Brain microvascular endothelial cell (primary cell): ENCODE results near the gene LRRC45.

ENCODE experiments used
- DNase-seq: peaks from one replicate; pipeline ENCODE4 v3.0.0-alpha.2; 2020
- H3K27ac ChIP-seq: fragments of 250-450 bp; sonication (Bioruptor Pico); 2 replicates; pipeline ENCODE4 v1.5.1; 2020; ENCODE audit warnings: mild to moderate bottlenecking, moderate library complexity
- H3K27me3 ChIP-seq: fragments of 250-450 bp; sonication (Bioruptor Pico); replicated peaks from 2 replicates; pipeline ENCODE4 v1.5.1; 2020; ENCODE audit warnings: mild to moderate bottlenecking
- H3K36me3 ChIP-seq: fragments of 250-450 bp; sonication (Bioruptor Pico); replicated peaks from 2 replicates; pipeline ENCODE4 v1.5.1; 2020; ENCODE audit warnings: mild to moderate bottlenecking
- H3K4me3 ChIP-seq: 2 replicates; pipeline ENCODE4 v1.5.1; 2011; ENCODE audit warnings: low read depth, mild to moderate bottlenecking, control low read depth, low read length, moderate library complexity
- in situ Hi-C: cut with HindIII; loops from 2 replicates; pipeline ENCODE4 v1.10.0; 2017; ENCODE audit warnings: low sequenced_read_pairs, low pct_ligation_motif_present
- TF ChIP-seq, protein P1 (sequence below): IDR thresholded peaks from 2 replicates; pipeline ENCODE4 v1.5.1; 2011; ENCODE audit warnings: low read depth, mild to moderate bottlenecking, moderate library complexity, low read length, control low read depth, inconsistent platforms; ENCODE audit errors: missing control alignments

Gene LRRC45

GRCh38 chr17:82056729-82057621, 33.9 kb downstream of the LRRC45 start:
- Histone ChIP-seq H3K27me3 (no peaks in the 10 kb centered on the region), H3K36me3 (peaks cover 62% of the 10 kb centered on the region), H3K4me3 (no peak overlapping the region), H3K27ac (no peak overlapping the region)
- in situ Hi-C loops: no loop called here
- TF ChIP-seq, protein P1, sequence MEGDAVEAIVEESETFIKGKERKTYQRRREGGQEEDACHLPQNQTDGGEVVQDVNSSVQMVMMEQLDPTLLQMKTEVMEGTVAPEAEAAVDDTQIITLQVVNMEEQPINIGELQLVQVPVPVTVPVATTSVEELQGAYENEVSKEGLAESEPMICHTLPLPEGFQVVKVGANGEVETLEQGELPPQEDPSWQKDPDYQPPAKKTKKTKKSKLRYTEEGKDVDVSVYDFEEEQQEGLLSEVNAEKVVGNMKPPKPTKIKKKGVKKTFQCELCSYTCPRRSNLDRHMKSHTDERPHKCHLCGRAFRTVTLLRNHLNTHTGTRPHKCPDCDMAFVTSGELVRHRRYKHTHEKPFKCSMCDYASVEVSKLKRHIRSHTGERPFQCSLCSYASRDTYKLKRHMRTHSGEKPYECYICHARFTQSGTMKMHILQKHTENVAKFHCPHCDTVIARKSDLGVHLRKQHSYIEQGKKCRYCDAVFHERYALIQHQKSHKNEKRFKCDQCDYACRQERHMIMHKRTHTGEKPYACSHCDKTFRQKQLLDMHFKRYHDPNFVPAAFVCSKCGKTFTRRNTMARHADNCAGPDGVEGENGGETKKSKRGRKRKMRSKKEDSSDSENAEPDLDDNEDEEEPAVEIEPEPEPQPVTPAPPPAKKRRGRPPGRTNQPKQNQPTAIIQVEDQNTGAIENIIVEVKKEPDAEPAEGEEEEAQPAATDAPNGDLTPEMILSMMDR: no peak
- DNase-seq: no peak

GRCh38 chr17:82058230-82058854, 35.2 kb downstream of the LRRC45 start:
- DNase-seq: no peak
- H3K36me3 ChIP-seq: peaks cover 71% of the 10 kb centered on the region
- no peaks in the 10 kb centered on the region for H3K27me3 ChIP-seq
- H3K27ac ChIP-seq: no peak overlapping the region
- no peak overlapping the region for H3K4me3 ChIP-seq
- in situ Hi-C loops: no loop called here
- TF ChIP-seq, protein P1: no peak

DNA sequence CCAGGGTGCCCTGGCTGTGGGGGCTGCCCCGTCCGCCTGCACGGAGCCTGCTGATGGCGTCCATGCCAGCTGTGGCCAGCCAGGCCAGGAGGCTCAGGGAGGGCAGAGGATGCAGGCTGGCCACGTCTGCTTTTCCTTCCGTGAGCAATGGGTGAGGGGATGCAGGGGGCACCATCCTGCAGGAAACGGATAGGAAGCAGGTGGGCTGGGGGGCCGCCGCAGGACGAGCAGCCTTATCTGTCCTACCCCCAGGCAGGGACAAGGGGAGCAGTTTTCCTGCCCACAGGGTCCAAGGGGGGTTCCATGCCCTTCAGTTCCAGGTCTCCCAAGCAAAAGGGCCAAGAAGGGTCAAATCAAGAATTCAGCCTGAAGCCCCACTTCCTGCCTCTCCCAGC, 35.7 kb downstream of the LRRC45 start:
- H3K4me3 ChIP-seq: no peak overlapping the region
- no peak for DNase-seq
- no peaks in the 10 kb centered on the region for H3K27me3 ChIP-seq
- peaks cover 73% of the 10 kb centered on the region for H3K36me3 ChIP-seq
- in situ Hi-C loops: no loop called here
- no peak overlapping the region for H3K27ac ChIP-seq
- TF ChIP-seq, protein P1: no peak

DNA sequence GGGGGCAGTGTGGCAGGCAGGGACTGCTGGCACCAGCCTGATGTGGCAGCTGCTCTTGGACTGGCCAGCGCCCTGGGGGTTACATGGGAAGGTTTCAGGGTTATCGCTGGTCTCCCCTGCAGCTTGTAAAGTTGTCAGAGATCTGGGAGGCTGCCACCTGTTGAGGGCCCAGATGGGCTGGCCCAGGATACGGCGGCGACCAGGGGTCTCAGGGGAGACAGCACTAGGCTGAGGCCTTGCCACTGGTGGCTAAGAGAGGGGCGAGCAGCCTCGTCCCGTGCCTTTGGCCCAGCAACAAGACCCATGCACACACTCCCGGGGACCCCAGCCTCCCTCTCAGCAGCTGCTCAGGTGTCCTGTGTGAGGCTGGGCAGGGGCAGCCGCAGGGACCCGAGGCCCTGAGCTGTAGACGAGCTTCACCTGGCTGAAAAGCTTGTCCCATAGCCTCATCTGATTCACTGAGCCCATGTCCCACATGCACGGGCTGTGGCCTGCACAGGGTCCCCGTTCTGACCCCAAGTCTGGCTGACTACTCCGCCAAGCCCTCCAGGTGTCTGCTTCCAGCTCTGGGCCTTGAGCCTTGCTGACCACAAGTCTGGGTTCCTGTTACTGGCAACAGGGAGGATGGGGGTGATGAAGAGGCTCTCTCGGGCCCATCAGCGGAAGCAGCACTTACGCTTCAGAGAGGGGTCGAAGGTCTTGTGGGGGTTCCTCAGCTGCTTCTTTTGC, 36.3 kb downstream of the LRRC45 start:
- TF ChIP-seq, protein P1: no peak
- peaks cover 69% of the 10 kb centered on the region for H3K36me3 ChIP-seq
- in situ Hi-C loops: no loop called here

DNA sequence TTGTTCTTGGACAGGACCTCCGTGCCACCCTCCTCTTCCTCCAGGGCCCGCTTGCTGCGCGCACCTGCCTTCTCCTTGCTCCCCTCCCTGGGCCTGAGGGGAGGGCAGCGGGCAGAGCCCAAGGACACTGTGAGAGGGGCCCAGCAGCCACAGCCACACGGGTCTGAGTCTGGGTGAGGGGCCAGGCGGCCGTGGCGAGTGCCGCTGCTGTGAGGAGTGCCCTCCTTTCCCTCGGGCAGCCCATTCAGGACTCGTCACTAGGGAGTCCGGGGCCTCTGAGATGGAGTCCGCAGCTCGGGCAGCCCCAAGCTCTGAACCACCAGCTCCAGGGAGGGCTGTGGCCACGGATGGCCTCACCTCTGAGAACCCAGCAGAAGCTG, 36.9 kb downstream of the LRRC45 start:
- in situ Hi-C loops: no loop called here
- no peak for DNase-seq
- Histone ChIP-seq H3K4me3 (no peak overlapping the region), H3K27ac (no peak overlapping the region), H3K36me3 (peaks cover 64% of the 10 kb centered on the region), H3K27me3 (no peaks in the 10 kb centered on the region)
- TF ChIP-seq, protein P1: no peak

More for the DNA sequence above, 36.3 kb downstream of the LRRC45 start:
- no peak for DNase-seq
- H3K4me3 ChIP-seq: no peak overlapping the region
- H3K27me3 ChIP-seq: no peaks in the 10 kb centered on the region
- no peak overlapping the region for H3K27ac ChIP-seq
